Kidney glomerular epithelial cell (primary cell): Measurements from ENCODE around the gene SIT1.
"Not testable (repeated sequence)": the region's sequence is repeated elsewhere in the genome, so short reads cannot be mapped to it uniquely, and the experiment has no call there.

Experiments
- DNase-seq: peaks from one replicate; lab custom pipeline; 2025; lab: John Stamatoyannopoulos, UW

Gene SIT1

GRCh38 chr9:35660966-35661415 is 10.3 kb upstream of the SIT1 start:
- no peak for DNase-seq

DNA sequence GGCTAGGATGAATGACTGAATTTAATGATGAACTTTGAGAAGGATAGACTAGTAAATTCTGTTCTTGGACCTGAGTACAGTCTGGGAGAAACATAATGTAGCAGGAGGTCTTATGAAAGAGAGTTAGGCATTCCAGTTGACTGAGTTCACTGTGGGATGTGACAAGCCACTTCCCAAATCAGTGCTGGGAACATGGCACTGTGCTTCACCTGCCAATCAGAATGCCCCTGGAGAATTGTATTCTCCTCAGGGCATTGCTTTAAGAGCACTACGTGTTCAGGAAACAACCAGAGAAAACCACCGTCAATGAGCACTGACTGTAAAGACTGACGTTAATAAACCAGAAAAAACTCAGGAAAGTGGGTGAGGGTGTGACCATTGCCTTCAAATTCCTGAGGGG is 8.6 kb upstream of the SIT1 start:
- no peak for DNase-seq

DNA sequence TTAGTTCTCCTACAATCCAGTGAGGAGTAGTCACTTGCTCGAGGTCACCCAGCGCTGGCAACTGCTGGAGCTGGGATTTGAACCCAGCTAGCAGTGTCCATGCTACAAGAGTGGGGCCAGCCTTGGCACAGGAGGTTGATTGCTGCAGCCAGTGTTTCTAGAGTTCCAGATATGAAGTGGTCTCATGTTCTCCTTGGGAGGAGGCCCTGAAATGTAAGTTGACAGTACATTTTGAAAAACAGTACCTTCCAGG is 8.2 kb upstream of the SIT1 start:
- DNase-seq, result no peak

- peak; percentile 84 for DNase-seq
Measured at GRCh38 chr9:35658137-35658967, 7.6 kb upstream of the SIT1 start, which contains the start of gene CCDC107. Gene CCDC107, plus strand, starts transcription at chr9:35658292. Its CDS starts 88 bp downstream, at chr9:35658380.

DNA sequence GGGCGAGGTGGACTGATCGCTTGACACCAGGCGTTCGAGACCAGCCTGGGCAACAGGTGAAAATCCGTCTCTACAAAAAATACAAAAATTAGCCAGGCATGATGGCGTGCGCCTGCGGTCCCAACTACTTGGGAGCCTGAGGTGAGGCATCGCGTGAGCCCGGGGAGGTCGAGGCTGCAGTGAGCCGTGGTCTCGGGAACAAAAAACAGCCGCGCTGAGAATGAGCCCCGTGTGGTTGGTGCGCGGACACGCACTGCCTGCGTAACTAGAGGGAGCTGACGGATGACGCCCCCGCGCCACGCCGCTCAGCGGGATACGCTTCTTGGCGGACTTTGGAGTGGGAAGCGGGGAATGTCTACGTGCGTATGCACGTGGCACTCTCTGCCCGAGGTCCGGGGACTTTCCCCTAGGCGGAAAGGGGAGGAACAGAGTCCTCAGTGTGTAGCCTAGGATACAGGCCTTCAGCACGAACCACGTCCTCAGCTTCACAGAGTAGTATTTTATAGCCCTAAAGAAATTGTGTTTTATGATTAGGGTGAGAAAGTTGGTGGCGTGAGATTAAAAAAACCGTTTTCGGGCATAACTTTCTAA is 6.9 kb upstream of the SIT1 start, which contains the start of gene RMRP:
TSS of gene RMRP (minus strand) at position 474 of the 591 bp plus-strand sequence.
- DNase-seq, result peak; percentile 98

DNA sequence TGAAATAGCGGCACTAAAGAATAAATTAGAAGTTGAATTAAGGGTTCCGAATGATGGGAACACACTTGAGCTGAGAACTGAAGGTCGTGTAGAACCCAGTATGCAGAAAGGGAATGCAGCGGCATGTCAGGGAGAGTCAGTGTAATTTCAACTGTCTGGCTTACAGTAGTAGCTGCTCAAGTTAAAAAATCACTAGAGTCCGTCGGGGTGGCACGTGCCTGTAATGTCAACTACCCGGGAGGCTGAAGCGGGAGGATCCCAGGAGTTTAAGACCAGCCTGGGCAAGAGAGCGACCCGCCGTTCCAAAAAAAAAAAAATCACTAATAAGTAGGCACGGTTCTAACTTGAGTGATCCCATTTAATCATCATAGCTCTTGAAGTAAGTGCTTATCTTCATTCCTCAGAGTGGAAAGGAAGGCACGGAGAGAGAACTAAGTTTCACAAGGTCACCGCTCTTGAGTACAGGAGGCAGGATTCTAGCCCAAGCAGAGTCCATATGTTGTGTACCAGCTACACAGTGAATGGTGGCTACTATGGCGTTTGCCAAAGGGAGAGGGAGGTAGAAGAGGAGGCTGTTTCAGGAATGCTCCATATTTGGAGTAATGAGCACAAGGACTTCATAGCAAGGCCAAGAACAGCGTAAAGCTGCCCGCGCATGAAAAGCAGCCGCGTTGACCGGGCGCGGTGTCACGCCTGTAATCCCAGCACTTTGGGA is 6.3 kb upstream of the SIT1 start:
- DNase-seq, result no peak

GRCh38 chr9:35656348-35656747 is 5.6 kb upstream of the SIT1 start:
- DNase-seq, result no peak

GRCh38 chr9:35653611-35654010 is 2.9 kb upstream of the SIT1 start:
- no peak for DNase-seq

- DNase-seq, result no peak
Measured at GRCh38 chr9:35652829-35653209, 2.1 kb upstream of the SIT1 start.

DNA sequence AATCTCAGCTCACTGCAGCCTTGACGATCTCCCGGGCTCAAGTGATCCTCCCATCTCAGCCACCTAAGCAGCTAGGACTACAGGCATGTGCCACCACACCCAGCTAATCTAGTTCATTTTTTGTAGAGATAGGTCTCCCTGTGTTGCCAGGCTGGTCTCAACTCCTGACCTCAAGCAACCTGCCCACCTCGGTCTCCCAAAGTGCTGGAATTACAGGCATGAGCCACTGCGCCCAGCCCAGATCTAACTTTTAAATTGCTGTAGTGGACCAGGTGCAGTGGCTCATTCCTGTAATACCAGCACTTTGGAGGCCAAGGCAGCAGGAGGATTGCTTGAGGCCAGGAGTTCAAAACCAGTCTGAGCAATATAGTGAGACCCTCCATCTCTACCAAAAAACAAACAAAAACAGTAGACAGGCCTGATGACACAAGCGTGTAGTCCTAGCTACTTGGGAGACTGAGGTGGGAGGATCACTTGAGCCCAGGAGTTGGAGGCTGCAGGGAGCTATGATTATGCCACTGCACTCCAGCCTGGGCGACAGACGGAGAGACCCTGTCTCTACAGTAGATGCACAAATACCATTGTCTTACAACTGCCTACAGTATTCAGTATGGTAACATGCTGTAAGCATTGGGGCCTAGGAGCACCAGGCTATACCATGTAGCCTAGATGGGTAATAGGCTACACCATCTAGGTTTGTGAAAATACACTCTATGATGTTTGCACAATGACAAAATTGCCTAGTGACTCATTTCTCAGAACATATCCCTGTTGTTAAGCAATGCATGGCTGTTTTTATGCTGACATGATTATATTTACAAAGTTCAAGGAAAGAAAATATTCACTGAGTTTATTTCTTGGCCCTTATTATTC is 1.5 kb upstream of the SIT1 start:
- DNase-seq, result no peak

GRCh38 chr9:35649431-35650340 is 1.0 kb downstream of the SIT1 start:
- DNase-seq, result no peak

GRCh38 chr9:35646533-35647265 is 4.0 kb downstream of the SIT1 start:
- peak; percentile 73 for DNase-seq

- DNase-seq, result peak; percentile 73
Measured at GRCh38 chr9:35646153-35646532, 4.6 kb downstream of the SIT1 start.

GRCh38 chr9:35645736-35646135 is 5.0 kb downstream of the SIT1 start:
- DNase-seq, result not testable (repeated sequence)

DNA sequence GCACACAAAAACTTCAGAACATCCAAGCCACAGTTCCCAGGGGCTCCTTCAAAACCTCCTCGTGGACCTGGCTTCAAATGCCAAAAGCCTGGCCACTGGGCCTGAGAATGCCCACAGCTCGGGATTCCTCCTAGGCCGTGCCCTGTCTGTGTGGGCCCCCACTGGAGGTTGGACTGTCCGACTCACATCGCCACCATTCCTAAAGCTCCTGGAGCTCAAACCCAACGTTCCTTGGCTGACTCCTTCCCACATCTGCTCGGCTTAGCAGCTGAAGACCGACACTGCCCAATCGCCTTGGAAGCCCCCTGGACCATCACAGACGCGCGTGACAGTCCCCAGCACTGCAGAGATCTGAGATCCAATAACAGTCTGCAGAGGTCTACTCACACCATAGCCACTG is 7.7 kb downstream of the SIT1 start:
- no peak for DNase-seq

GRCh38 chr9:35641478-35641877 is 9.3 kb downstream of the SIT1 start:
- not testable (repeated sequence) for DNase-seq

GRCh38 chr9:35640431-35640830 is 10.3 kb downstream of the SIT1 start:
- not testable (repeated sequence) for DNase-seq

- DNase-seq, result no peak
Measured at GRCh38 chr9:35639631-35640030, 11.1 kb downstream of the SIT1 start.

- DNase-seq, result not testable (repeated sequence)
Measured at GRCh38 chr9:35639225-35639624, 11.5 kb downstream of the SIT1 start.

DNA sequence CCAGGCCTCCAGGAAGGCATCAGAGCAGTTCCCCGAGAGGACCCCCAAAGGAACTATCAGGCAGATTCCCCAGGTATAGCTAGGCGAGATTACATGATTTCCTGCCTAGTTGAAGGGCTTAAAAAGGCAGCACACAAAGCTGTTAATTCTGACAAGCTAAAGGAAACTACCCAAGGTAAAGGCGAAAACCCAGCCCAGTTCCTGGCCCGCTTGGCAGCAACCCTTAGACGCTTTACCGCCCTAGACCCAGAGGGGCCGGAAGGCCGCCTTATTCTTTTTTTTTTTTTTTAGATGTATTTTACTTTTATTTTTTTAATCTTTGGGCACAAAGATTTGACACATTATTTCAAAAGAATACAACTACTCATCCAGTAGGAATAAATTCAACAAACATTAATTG is 12.0 kb downstream of the SIT1 start:
- DNase-seq, result not testable (repeated sequence)
